Measurements from ENCODE around the gene TSPAN31.

TSPAN31 gene

GRCh38 chr12:57736741-57737466, 7.9 kb upstream of the TSPAN31 start:
- DNase-seq = no peak

GRCh38 chr12:57737467-57738460, 7.1 kb upstream of the TSPAN31 start:
- no peak for DNase-seq

- DNase-seq = no peak
These were observed 6.1 kb upstream of the TSPAN31 start, which contains the start of gene AGAP2 for GRCh38 chr12:57738661-57739237. Gene AGAP2, minus strand, starts transcription at chr12:57738742. Its CDS starts 496 bp downstream, at chr12:57738246.

- no peak for DNase-seq
These were observed 5.5 kb upstream of the TSPAN31 start for GRCh38 chr12:57739387-57739786.

GRCh38 chr12:57739914-57740538, 4.8 kb upstream of the TSPAN31 start:
- no peak for DNase-seq

GRCh38 chr12:57740656-57741412, 4.0 kb upstream of the TSPAN31 start:
- DNase-seq = peak; percentile 55

GRCh38 chr12:57741413-57741789, 3.4 kb upstream of the TSPAN31 start:
- DNase-seq = no peak

GRCh38 chr12:57741844-57742738, 2.7 kb upstream of the TSPAN31 start:
- DNase-seq = peak; percentile 73

GRCh38 chr12:57743769-57744168, 1.1 kb upstream of the TSPAN31 start:
- DNase-seq = no peak

- DNase-seq = peak; percentile 79
These were observed 554 bp upstream of the TSPAN31 start for GRCh38 chr12:57744194-57744776.

- no peak for DNase-seq
These were observed 644 bp downstream of the TSPAN31 start for GRCh38 chr12:57745485-57745881.

GRCh38 chr12:57746025-57746424, 1.2 kb downstream of the TSPAN31 start:
- no peak for DNase-seq

GRCh38 chr12:57749061-57749460, 4.2 kb downstream of the TSPAN31 start:
- DNase-seq = no peak

- DNase-seq = no peak
These were observed 6.0 kb downstream of the TSPAN31 start for GRCh38 chr12:57750561-57751431.

GRCh38 chr12:57751432-57751787, 6.6 kb downstream of the TSPAN31 start:
- no peak for DNase-seq

GRCh38 chr12:57751788-57752667, 7.2 kb downstream of the TSPAN31 start, which contains the start of gene CDK4:
Gene CDK4, minus strand, starts transcription at chr12:57752310. Its CDS starts 593 bp downstream, at chr12:57751717.
- peak; percentile 98 for DNase-seq

- DNase-seq = no peak
These were observed 7.8 kb downstream of the TSPAN31 start for GRCh38 chr12:57752668-57753000.

GRCh38 chr12:57753756-57754337, 9.0 kb downstream of the TSPAN31 start:
- DNase-seq = no peak

All from activated naive CD4-positive, alpha-beta T cell treated with anti-CD3 and anti-CD28 coated beads, Interleukin-2, amount 50 U/mL, for 16 hours (primary cell).